GM10248 (cell line): ENCODE measurements around the gene KSR1.

ENCODE experiments used
- CTCF ChIA-PET: fragments of 300-600 bp; sonication (Branson Sonifier 250); formaldehyde crosslinking; extraction: SDS; loops from one replicate; lab custom pipeline; 2021; ENCODE audit warnings: antibody characterized with exemption; lab: Yijun Ruan, JAX
- POLR2A ChIA-PET: fragments of 350-650 bp; sonication (Branson Sonifier 250); formaldehyde crosslinking; extraction: SDS; loops from one replicate; lab custom pipeline; 2020; ENCODE audit warnings: antibody characterized with exemption; lab: Yijun Ruan, JAX
- DNase-seq: peaks from one replicate; pipeline ENCODE4 v3.0.0; 2012; ENCODE audit errors: extremely low spot score
- TF ChIP-seq, protein P1 (sequence below): IDR thresholded peaks from 2 replicates; pipeline ENCODE4 v1.5.1; 2012; ENCODE audit warnings: mild to moderate bottlenecking, low read depth; ENCODE audit errors: extremely low read depth, missing control alignments, control extremely low read depth

Gene KSR1

GRCh38 chr17:27489045-27489715 lies 32.9 kb downstream of the KSR1 start:
- no peak for DNase-seq
- ChIA-PET POLR2A (no interaction called here), CTCF (interaction anchor here (1.0 to 2.3 kb wide), 4 partner anchors 9 to 28 kb away, joined by 4 to 5 read pairs (median 4); no protein-coding TSS in a partner anchor)
- TF ChIP-seq, protein P1, sequence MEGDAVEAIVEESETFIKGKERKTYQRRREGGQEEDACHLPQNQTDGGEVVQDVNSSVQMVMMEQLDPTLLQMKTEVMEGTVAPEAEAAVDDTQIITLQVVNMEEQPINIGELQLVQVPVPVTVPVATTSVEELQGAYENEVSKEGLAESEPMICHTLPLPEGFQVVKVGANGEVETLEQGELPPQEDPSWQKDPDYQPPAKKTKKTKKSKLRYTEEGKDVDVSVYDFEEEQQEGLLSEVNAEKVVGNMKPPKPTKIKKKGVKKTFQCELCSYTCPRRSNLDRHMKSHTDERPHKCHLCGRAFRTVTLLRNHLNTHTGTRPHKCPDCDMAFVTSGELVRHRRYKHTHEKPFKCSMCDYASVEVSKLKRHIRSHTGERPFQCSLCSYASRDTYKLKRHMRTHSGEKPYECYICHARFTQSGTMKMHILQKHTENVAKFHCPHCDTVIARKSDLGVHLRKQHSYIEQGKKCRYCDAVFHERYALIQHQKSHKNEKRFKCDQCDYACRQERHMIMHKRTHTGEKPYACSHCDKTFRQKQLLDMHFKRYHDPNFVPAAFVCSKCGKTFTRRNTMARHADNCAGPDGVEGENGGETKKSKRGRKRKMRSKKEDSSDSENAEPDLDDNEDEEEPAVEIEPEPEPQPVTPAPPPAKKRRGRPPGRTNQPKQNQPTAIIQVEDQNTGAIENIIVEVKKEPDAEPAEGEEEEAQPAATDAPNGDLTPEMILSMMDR, result no peak

DNA sequence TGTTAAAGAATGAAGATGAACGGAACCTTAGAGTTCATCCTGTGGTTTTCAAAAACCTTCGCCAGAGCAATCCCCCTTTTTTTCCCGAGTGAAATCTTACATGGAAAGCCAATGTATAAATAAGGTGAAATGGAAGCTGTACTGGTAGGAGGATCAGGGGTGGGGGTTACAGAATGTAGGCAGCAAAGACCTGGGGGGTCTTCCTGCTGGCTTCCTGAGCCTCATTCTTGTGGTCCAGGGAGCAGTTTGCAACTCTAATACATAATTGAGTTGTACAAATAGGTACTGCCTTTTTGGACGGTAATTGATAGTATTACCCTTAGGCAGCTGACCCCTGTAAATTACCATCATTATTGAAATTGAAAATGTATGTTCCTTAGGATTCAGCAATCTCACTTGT lies 34.1 kb downstream of the KSR1 start:
- ChIA-PET CTCF (interaction anchor here (1.0 to 2.3 kb wide), 3 partner anchors 10 to 14 kb away, joined by 4 to 5 read pairs (median 5); no protein-coding TSS in a partner anchor), POLR2A (interaction anchor here (0.5 kb wide), 1 partner anchor 109 kb away, joined by 5 read pairs; no protein-coding TSS in a partner anchor)
- TF ChIP-seq, protein P1, result no peak
- DNase-seq, result no peak

GRCh38 chr17:27491713-27492190 lies 35.5 kb downstream of the KSR1 start:
- TF ChIP-seq, protein P1, result no peak
- ChIA-PET CTCF (interaction anchor here (1.0 to 2.6 kb wide), 5 partner anchors 10 to 111 kb away, joined by 3 to 9 read pairs (median 3); no protein-coding TSS in a partner anchor), POLR2A (interaction anchor here (0.5 kb wide), 1 partner anchor 9 kb away, joined by 4 read pairs; no protein-coding TSS in a partner anchor)
- peak; percentile 47 for DNase-seq

GRCh38 chr17:27492470-27492869 lies 36.2 kb downstream of the KSR1 start:
- ChIA-PET CTCF (interaction anchor here (1.0 to 2.6 kb wide), 6 partner anchors 9 to 111 kb away, joined by 3 to 9 read pairs (median 4); no protein-coding TSS in a partner anchor), POLR2A (no interaction called here)
- no peak for DNase-seq
- TF ChIP-seq, protein P1, result no peak

DNA sequence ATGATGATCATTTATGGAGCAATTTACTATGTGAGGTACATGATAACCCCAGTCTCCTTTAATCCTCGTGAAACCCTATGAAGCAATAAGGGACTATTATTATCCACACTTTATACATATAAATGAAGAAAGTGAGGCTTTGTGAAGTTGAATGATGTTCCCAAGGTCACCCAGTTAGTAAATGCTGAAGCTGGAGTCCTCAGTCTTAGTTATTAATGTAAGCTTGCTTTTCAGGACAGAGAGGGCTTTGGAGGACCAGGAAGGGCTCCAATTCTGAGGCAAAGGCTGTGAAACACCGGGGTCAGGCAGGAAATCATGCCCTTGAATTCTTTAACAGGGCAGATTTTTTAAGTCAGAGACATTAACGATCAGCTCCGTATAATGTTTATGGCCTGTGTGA lies 36.8 kb downstream of the KSR1 start:
- DNase-seq, result no peak
- TF ChIP-seq, protein P1, result no peak
- ChIA-PET POLR2A (no interaction called here), CTCF (interaction anchor here (1.1 to 3.0 kb wide), 6 partner anchors 12 to 27 kb away, joined by 3 to 20 read pairs (median 6); no protein-coding TSS in a partner anchor)

DNA sequence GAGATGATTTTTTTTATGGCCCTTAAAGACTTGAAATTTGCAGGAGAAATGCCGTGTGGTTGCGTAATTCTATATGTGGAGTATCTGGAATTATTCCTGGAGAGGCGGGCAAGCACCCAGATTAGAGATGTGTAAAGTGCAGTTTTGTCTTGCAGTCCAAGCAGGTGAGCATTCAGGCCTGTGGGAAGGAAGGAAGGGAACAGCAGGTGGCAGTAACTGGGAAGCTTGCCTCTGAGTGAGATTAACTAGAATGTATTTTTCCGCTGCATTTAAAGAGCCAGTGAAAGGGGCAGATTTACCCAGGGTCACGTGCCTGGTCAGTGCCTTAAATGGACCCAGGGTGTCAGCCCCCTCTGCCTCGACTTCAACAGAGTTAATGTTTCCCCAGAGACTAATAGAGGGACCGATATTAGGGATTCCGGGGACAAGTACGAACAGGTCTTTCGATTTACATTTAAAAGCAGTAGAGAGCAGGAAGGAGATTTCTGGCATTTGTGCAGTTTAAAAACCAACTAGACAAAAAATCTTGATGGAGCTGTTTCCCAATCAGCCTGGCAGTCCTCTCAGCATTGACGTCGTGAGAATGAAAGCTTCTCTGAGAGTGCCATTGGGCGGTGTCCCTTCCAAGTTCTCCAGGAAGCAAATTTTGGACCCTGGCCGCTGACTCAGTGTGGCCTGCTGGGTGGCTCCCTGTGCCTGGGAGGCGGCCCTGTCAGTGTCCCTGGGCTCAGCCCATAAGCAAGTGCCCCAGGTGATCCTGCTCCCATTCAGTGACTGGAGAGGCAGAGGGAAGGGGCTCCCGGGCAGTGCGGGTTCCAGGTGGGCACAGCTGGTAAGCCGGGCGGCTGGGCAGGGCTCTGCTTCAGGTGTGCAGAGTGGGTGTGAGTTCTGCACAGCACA lies 38.2 kb downstream of the KSR1 start:
- POLR2A ChIA-PET, result no interaction called here
- DNase-seq, result no peak
- CTCF ChIA-PET, result interaction anchor here (0.7 to 3.0 kb wide), 12 partner anchors 10 to 140 kb away, joined by 3 to 20 read pairs (median 4); no protein-coding TSS in a partner anchor
- TF ChIP-seq, protein P1, result peak; percentile 18
